T-helper 1 cell treated with Interleukin-12 subunit alpha and Interleukin-12 subunit beta and Interleukin-4 antibody, amounts not matched to agents 30 μg/mL and 1 μg/mL, for 36 hours (primary cell): Measurements from ENCODE around the gene TSPAN8.
"Not testable (repeated sequence)": the region's sequence is repeated elsewhere in the genome, so short reads cannot be mapped to it uniquely, and the experiment has no call there.

Experiments used
- H3K27ac Mint-ChIP-seq: one replicate; pipeline ENCODE4 v1.8.0; 2021; ENCODE audit warnings: mild to moderate bottlenecking, mixed read lengths
- H3K27me3 Mint-ChIP-seq: one replicate; pipeline ENCODE4 v1.8.0; 2021; ENCODE audit warnings: low read depth, mixed read lengths
- H3K36me3 Mint-ChIP-seq: one replicate; pipeline ENCODE4 v1.8.0; 2021; ENCODE audit warnings: low read depth, mixed read lengths
- H3K4me1 Mint-ChIP-seq: one replicate; pipeline ENCODE4 v1.8.0; 2021; ENCODE audit warnings: low read depth, mixed read lengths
- H3K4me3 Mint-ChIP-seq: one replicate; pipeline ENCODE4 v1.8.0; 2021; ENCODE audit warnings: mild to moderate bottlenecking, moderate library complexity, mixed read lengths
- H3K9me3 Mint-ChIP-seq: one replicate; pipeline ENCODE4 v1.8.0; 2021; ENCODE audit warnings: mixed read lengths

The TSPAN8 gene

GRCh38 chr12:71152851-71153250 is 4.9 kb downstream of the TSPAN8 start:
- Mint-ChIP-seq H3K4me3 (no peak overlapping the region), H3K27ac (no peak overlapping the region), H3K27me3 (no peaks in the 10 kb centered on the region), H3K9me3 (no peaks in the 10 kb centered on the region), H3K4me1 (no peaks in the 10 kb centered on the region), H3K36me3 (no peaks in the 10 kb centered on the region)

DNA sequence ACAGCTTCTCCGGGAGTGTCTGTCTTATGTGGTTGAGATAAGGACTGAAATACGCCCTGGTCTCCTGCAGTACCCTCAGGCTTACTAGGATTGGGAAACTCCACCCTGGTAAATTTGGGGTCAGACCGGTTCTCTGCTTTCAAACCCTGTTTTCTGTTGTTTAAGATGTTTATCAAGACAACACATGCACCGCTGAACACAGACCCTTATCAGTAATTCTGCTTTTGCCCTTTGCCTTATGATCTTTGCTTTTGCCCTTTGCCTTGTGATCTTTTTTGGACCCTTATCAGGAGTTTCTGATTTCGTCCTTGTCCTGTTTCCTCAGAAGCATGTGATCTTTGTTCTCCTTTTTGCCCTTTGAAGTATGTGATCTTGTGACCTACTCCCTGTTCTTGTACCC is 7.8 kb downstream of the TSPAN8 start:
- H3K9me3 Mint-ChIP-seq, H3K27ac Mint-ChIP-seq, H3K4me1 Mint-ChIP-seq, H3K27me3 Mint-ChIP-seq, H3K4me3 Mint-ChIP-seq, H3K36me3 Mint-ChIP-seq: not testable (repeated sequence)

DNA sequence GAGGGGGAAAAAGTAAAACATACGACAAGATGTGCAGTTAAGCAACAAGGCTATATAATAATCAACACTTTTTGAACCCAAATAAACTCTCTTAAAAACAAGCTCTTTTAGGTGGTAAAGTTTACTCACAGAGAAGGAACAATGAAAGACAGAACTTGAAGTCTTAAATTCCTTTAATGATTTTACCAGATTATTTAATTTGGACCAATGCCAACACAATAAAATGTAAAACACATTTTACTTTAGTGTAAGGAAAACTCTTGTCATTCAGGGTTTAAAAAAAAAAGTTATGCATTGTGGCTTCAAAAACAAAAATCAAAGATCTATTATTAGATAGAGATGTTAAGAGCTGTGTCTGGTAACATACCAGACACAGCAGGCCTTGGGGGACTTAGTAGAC is 13.1 kb downstream of the TSPAN8 start:
- Mint-ChIP-seq H3K27me3 (no peaks in the 10 kb centered on the region), H3K4me3 (no peak overlapping the region), H3K27ac (no peak overlapping the region), H3K36me3 (no peaks in the 10 kb centered on the region), H3K4me1 (no peaks in the 10 kb centered on the region), H3K9me3 (no peaks in the 10 kb centered on the region)

DNA sequence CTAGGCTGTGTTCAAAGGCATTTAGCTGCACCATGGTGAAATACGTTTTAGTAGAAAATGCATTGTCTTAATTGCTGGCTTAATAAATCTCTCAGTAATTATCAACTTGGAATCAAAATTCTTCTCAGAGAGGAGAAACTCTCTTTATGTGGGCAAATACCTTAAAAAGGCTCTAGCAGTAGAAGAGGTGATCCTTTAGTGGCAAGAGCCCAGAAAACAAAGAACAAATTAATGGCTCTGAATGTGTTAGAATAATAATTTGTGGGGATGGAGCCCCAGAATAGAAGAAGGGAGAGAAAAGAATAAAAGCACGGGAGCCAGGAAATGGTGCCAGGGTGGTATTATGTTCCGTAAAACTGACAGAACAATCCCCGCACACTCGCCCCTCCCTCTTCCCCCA is 14.8 kb downstream of the TSPAN8 start:
- Mint-ChIP-seq H3K36me3 (no peaks in the 10 kb centered on the region), H3K9me3 (no peaks in the 10 kb centered on the region), H3K4me3 (no peak overlapping the region), H3K27ac (no peak overlapping the region), H3K4me1 (no peaks in the 10 kb centered on the region), H3K27me3 (no peaks in the 10 kb centered on the region)

- no peaks in the 10 kb centered on the region for H3K36me3 Mint-ChIP-seq
- H3K9me3 Mint-ChIP-seq: no peaks in the 10 kb centered on the region
- no peaks in the 10 kb centered on the region for H3K27me3 Mint-ChIP-seq
- H3K4me3 Mint-ChIP-seq: no peak overlapping the region
- no peaks in the 10 kb centered on the region for H3K4me1 Mint-ChIP-seq
- no peak overlapping the region for H3K27ac Mint-ChIP-seq
These were observed 15.8 kb downstream of the TSPAN8 start for GRCh38 chr12:71142016-71142415.

DNA sequence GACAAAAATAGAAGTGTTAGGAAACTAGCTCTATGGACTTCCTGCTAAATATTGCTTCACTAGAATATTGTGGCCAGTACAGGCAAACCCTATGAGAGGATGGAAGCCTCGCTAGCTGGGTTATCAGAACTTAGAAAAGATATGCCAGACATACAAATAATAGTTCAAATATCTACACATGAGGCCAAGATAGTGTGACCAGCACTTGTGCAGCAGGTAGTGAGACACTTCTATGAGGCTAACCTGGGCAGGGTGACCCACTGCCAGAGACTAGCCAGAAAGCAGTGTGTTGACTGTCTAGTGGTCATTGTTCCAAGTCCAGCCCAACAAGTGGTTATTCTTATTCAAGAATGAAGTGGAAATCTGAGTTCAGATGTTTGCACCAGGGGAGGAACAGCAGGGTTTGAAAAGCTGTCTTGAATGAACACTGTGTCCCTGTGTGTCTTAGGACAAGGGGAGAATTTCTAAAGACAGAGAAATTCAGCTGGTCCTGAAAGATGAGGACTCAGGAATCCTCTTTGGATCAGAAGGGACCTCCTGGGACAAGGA is 16.3 kb downstream of the TSPAN8 start:
- H3K4me1 Mint-ChIP-seq: no peaks in the 10 kb centered on the region
- no peaks in the 10 kb centered on the region for H3K36me3 Mint-ChIP-seq
- no peak overlapping the region for H3K27ac Mint-ChIP-seq
- H3K27me3 Mint-ChIP-seq: no peaks in the 10 kb centered on the region
- no peak overlapping the region for H3K4me3 Mint-ChIP-seq
- H3K9me3 Mint-ChIP-seq: no peaks in the 10 kb centered on the region

DNA sequence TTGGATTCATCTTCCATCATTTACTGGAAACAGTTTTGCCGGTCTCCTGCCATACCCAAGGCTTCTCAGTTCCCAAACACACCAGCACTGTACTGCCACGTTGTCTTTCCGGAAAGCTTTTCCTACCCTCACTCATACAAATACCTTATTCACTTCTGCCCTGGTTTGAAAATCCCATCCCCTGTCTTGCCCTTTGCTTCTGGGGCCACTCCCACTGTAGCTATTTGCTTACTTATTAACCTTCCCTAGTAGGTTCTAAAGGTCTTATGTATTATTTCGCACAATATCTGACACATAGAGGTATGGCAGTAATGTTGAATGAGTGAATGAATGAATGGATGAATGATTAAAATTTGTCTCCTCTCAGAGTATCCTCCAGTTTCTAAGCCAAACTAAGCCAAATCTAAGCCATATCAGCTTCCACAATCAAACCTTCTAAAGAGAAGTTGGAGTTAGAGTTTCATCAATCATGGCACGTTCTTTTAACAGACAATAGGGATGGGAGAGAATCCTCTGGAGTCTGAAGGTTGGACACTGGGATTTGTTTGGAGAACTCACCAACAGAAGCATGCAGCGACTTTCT is 18.6 kb downstream of the TSPAN8 start:
- Mint-ChIP-seq H3K9me3 (no peaks in the 10 kb centered on the region), H3K36me3 (no peaks in the 10 kb centered on the region), H3K27ac (no peak overlapping the region), H3K27me3 (no peaks in the 10 kb centered on the region), H3K4me1 (no peaks in the 10 kb centered on the region), H3K4me3 (no peak overlapping the region)

- H3K27ac Mint-ChIP-seq: no peak overlapping the region
- H3K9me3 Mint-ChIP-seq: no peaks in the 10 kb centered on the region
- no peaks in the 10 kb centered on the region for H3K4me1 Mint-ChIP-seq
- no peak overlapping the region for H3K4me3 Mint-ChIP-seq
- no peaks in the 10 kb centered on the region for H3K27me3 Mint-ChIP-seq
- H3K36me3 Mint-ChIP-seq: no peaks in the 10 kb centered on the region
These were observed 19.8 kb downstream of the TSPAN8 start for GRCh38 chr12:71138011-71138410.

DNA sequence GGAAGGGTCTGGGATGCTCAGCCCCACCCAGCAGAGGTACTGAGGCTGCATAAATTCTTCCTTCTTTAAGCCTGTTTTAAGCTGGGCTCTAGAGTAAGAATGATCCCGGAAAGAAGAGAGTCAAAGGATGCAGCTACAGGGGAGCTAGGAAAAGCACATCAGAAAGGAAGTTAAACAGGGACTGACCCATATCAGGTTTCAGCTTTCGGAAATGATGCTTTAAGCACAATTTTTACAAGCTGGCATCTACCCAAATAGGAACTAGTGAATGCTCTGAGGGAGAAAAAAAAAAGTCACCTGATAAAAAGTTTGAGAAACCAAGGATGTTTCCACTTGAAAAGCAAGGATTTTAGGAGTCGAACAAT is 22.0 kb downstream of the TSPAN8 start:
- Mint-ChIP-seq H3K27ac (no peak overlapping the region), H3K36me3 (no peaks in the 10 kb centered on the region)

DNA sequence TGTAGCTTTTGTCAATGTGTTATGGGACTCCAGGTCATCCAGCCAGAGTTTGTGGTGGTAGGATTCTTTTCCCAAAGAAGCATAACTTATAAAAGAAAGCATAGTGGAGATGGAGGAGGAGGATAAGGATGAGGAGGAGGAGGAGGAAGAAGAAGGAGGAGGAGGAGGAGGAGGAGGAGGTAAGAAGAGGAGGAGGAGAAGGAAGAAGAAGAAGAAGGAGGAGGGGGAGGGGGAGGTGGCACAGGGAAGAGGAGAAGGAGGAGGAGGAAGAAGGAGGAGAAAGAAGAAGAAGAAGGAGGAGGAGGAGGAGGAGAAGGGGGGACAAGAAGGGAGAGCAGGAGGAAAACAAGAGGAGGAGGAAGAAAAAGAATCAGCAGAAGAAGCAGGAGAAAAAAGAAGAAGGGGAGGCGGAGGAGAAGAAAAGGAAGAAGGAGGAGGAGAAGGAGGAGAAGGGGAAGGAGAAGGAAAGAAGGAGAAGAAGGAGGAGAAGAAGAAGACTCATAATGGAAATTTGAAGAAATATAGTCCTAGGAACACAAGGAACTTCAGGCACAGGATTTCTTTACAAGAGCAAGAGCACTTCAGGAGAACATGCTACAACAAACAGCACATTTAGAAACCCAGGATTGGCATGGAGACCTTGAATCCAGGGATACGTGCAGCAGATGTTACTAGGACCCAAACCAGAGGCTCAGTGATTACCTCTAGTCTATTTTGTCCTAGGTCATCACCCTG is 22.6 kb downstream of the TSPAN8 start:
- Mint-ChIP-seq H3K27ac (no peak overlapping the region), H3K36me3 (no peaks in the 10 kb centered on the region), H3K4me1 (no peaks in the 10 kb centered on the region), H3K9me3 (no peaks in the 10 kb centered on the region), H3K27me3 (no peaks in the 10 kb centered on the region), H3K4me3 (no peak overlapping the region)

More for the DNA sequence above, 22.0 kb downstream of the TSPAN8 start:
- Mint-ChIP-seq H3K27me3 (no peaks in the 10 kb centered on the region), H3K9me3 (no peaks in the 10 kb centered on the region), H3K4me1 (no peaks in the 10 kb centered on the region), H3K4me3 (no peak overlapping the region)

DNA sequence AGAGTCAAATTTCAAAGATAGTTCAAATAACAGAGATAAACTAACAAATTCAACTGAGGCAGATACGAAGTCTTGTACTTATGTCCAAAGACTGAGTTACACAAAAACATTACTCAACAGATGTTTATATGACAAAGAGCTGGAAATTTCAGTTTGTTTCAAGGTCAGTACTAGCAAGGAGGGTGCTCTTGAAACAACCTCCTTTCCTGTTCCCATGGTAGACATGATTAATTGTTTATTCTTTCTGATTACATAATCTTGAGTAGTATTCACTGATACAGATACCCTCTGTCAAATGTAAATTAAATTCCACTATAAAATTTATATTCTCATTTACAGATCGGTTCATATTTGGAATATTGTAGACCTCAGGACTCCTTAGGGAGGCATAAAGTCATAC is 23.4 kb downstream of the TSPAN8 start:
- no peaks in the 10 kb centered on the region for H3K36me3 Mint-ChIP-seq
- no peak overlapping the region for H3K27ac Mint-ChIP-seq
- no peaks in the 10 kb centered on the region for H3K27me3 Mint-ChIP-seq
- H3K4me3 Mint-ChIP-seq: no peak overlapping the region
- H3K9me3 Mint-ChIP-seq: no peaks in the 10 kb centered on the region
- H3K4me1 Mint-ChIP-seq: no peaks in the 10 kb centered on the region

- H3K9me3 Mint-ChIP-seq: no peaks in the 10 kb centered on the region
- no peaks in the 10 kb centered on the region for H3K4me1 Mint-ChIP-seq
- no peak overlapping the region for H3K4me3 Mint-ChIP-seq
- H3K36me3 Mint-ChIP-seq: no peaks in the 10 kb centered on the region
- H3K27me3 Mint-ChIP-seq: no peaks in the 10 kb centered on the region
- H3K27ac Mint-ChIP-seq: no peak overlapping the region
These were observed 27.2 kb downstream of the TSPAN8 start for GRCh38 chr12:71130521-71131069.

GRCh38 chr12:71129364-71129763 is 28.4 kb downstream of the TSPAN8 start:
- no peak overlapping the region for H3K27ac Mint-ChIP-seq
- no peaks in the 10 kb centered on the region for H3K9me3 Mint-ChIP-seq
- H3K27me3 Mint-ChIP-seq: no peaks in the 10 kb centered on the region
- H3K36me3 Mint-ChIP-seq: no peaks in the 10 kb centered on the region
- H3K4me3 Mint-ChIP-seq: no peak overlapping the region
- no peaks in the 10 kb centered on the region for H3K4me1 Mint-ChIP-seq

DNA sequence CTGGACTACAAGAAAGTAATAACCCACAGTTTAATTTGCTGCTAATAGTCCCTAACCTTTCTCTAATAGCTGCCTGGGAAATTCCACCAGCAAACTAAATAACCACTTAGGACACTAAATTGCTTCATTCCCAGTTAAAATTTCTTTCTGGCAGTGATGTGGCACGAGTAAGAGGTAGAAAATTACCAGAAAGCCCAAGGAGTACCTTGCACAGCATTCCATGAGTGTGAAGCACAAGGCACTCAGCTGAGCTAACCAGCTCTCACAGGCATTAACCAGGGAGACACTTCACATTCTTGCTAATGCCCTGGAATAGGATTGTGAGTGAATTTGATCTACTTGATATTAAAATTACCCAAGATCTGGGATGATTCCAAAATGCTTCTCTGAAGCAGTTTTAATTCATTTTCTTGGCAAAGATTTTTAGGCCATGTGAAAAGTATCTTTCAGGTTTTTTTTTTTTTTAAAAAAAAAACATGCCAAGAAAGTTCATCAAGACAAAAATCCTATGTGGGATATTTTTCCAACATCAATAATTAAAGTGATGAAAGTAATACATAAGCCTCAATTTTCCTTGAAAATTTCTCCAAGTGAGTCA is 29.5 kb downstream of the TSPAN8 start:
- no peaks in the 10 kb centered on the region for H3K36me3 Mint-ChIP-seq
- no peaks in the 10 kb centered on the region for H3K27me3 Mint-ChIP-seq
- no peak overlapping the region for H3K4me3 Mint-ChIP-seq
- no peaks in the 10 kb centered on the region for H3K4me1 Mint-ChIP-seq
- no peak overlapping the region for H3K27ac Mint-ChIP-seq
- H3K9me3 Mint-ChIP-seq: no peaks in the 10 kb centered on the region

GRCh38 chr12:71125949-71126348 is 31.9 kb downstream of the TSPAN8 start:
- Mint-ChIP-seq H3K36me3 (no peaks in the 10 kb centered on the region), H3K4me1 (no peaks in the 10 kb centered on the region), H3K27me3 (no peaks in the 10 kb centered on the region), H3K4me3 (no peak overlapping the region), H3K27ac (no peak overlapping the region), H3K9me3 (no peaks in the 10 kb centered on the region)
